22Rv1 (cell line): Measurements from ENCODE around the gene TMEM181.

Experiments
- H3K27ac ChIP-seq: fragments of 450-650 bp; 2 replicates; pipeline ENCODE4 v1.5.1; 2017
- ZFX ChIP-seq: fragments of 450-650 bp; IDR thresholded peaks from 2 replicates; pipeline ENCODE4 v1.6.1; 2017; ENCODE audit warnings: antibody characterized with exemption, borderline replicate concordance
- TF ChIP-seq, protein P1 (sequence below): fragments of 450-650 bp; IDR thresholded peaks from 2 replicates; pipeline ENCODE4 v1.5.1; 2017; ENCODE audit warnings: mild to moderate bottlenecking

The TMEM181 gene

DNA sequence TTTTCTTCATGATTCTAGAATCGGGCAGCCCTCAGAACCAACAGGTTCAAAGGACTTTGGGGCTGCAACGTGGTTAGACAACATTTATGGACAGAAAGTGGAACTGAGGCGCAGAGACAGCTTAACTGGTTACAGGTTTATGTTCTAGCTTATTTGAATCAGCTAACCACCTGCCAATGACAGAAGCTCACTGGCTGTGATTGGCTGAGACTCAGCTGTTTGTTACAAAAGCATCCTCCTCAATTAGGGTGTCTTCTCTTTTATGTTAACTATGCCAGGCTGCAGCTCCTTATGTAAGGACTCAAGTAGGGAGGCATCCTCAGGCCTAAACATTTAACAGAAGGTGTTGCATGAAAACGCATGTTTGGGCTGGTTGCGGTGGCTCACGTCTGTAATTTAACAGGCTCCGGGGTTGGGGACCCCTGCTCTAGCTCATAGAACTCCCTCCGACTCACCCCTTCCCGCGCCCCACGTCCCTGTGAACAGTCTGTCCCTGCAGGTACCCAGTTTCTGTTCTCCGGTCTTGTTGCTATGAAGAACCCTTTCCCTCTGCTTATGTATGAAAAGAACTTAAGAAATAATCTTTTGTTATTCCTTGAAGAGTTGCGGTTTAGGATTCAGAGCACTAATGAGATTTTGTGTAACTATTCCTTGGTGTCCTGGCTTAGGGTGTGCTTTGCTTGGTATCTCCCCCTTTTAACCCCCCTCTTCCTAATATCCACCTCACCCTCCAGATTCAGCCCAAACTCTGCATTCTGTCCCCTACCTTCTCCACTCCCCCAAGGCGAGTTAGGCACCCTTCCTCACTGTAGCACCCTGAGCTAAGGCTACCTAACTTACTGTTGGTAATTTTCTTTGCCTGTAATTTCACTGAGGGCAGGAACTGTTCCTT, 1.2 kb upstream of the TMEM181 start:
- TF ChIP-seq ZFX: no peak
- peak overlapping the region; percentile 61 for H3K27ac ChIP-seq

DNA sequence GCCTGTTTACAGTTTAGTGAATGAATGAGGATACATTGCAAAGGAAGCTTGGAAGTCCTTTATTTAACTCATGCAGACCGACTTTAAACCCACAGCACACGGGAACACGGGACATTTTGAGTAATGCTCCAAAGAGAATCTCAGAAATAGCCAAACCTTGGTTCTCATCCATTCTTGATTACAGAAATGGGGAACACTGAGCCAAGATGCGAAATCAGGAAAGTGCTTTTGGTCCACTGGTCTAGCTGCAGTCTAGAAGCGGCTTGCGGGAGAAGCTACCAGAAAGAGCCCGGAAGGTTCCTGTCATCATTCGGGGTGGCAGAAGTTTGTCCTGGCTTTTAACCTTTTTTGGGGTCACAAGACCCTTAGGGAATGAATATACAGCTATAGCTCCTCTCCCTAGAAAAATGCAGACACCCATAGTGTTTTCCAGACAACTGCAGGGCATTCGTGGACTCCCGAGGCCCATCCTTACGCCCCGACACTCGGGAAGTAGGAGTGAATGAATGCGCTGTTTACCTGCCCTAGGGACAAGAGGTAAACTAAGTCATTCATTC, 475 bp upstream of the TMEM181 start:
- H3K27ac ChIP-seq: peak overlapping the region; percentile 61
- TF ChIP-seq, protein P1, sequence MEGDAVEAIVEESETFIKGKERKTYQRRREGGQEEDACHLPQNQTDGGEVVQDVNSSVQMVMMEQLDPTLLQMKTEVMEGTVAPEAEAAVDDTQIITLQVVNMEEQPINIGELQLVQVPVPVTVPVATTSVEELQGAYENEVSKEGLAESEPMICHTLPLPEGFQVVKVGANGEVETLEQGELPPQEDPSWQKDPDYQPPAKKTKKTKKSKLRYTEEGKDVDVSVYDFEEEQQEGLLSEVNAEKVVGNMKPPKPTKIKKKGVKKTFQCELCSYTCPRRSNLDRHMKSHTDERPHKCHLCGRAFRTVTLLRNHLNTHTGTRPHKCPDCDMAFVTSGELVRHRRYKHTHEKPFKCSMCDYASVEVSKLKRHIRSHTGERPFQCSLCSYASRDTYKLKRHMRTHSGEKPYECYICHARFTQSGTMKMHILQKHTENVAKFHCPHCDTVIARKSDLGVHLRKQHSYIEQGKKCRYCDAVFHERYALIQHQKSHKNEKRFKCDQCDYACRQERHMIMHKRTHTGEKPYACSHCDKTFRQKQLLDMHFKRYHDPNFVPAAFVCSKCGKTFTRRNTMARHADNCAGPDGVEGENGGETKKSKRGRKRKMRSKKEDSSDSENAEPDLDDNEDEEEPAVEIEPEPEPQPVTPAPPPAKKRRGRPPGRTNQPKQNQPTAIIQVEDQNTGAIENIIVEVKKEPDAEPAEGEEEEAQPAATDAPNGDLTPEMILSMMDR: no peak
- TF ChIP-seq ZFX: no peak

DNA sequence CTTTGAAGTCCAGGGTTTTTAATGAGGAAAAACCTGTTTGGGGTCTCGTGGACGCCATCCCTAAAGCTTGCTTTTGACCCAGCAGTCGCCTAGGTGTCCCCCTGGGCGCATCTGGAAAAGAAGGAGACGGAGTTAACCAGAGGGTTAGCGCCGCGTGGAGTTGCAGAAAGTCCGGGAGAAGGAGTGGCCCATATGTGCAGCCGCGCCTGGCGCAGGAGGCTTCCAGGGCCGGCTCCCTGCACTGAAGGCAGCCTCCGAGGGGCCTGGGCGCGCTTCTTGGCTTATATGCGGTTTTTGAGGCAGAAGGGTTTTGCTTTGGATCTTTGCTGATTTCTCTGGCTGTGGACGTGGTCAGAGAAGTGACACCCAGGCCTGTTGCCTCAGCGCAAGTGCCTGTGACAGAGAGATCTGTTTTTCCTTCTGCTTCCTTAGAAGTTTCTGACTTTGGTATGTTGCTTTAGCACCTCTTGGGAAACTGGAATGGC, 987 bp downstream of the TMEM181 start:
- TF ChIP-seq, protein P1: no peak
- TF ChIP-seq ZFX: no peak
- H3K27ac ChIP-seq: peak overlapping the region; percentile 61; the same call in 1 of the 2 replicates

DNA sequence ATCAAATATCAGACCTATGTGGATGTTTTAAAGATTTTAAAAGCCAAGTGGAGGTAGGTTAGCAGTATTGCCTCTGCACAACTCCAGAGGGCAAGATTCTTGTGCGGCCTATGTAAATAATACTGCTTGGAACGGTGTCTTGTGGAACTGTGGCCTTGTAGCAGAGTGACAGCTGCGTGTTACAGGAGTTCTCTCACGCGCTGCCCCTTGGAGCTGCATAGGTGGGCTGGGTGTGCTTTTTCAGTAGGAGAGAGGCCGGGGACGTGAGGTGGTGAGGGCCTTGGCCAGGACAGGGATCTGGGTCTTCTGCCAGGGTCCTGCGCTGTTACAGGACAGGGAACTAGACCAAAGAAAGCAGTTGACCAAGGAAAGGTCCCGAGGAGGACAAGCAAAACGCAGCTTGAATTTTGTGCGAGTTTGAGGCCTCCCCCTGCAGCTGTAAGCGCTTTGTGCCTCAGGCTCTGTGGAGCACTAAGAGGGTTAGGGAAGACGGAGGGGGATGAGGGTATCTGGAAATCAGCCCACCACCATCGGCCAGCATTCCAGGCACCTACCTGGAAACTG, 1.5 kb downstream of the TMEM181 start:
- TF ChIP-seq, protein P1: no peak
- no peak for TF ChIP-seq ZFX

DNA sequence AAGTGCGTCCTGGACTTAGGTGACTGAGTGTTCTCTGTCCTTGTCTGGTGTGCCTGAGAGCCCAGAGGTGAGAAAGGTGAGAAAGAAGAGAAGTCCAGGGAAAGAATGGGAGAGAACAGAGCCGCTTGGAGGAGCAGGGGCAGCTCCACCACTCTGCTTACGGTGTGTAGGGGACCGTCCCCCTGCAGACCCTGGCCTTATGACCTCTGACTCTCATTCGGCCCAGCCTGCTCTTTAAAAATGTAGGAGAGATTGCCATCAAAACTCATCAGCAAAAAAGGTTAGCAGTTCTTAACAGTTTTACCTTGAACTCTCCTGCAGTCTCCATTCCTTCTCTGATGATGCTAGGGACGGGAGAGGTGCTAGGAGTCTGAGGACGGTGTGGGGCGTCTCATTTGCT, 2.0 kb downstream of the TMEM181 start:
- no peak overlapping the region for H3K27ac ChIP-seq
- no peak for TF ChIP-seq ZFX
- TF ChIP-seq, protein P1: no peak

More for the DNA sequence above, 1.5 kb downstream of the TMEM181 start:
- H3K27ac ChIP-seq: no peak overlapping the region

DNA sequence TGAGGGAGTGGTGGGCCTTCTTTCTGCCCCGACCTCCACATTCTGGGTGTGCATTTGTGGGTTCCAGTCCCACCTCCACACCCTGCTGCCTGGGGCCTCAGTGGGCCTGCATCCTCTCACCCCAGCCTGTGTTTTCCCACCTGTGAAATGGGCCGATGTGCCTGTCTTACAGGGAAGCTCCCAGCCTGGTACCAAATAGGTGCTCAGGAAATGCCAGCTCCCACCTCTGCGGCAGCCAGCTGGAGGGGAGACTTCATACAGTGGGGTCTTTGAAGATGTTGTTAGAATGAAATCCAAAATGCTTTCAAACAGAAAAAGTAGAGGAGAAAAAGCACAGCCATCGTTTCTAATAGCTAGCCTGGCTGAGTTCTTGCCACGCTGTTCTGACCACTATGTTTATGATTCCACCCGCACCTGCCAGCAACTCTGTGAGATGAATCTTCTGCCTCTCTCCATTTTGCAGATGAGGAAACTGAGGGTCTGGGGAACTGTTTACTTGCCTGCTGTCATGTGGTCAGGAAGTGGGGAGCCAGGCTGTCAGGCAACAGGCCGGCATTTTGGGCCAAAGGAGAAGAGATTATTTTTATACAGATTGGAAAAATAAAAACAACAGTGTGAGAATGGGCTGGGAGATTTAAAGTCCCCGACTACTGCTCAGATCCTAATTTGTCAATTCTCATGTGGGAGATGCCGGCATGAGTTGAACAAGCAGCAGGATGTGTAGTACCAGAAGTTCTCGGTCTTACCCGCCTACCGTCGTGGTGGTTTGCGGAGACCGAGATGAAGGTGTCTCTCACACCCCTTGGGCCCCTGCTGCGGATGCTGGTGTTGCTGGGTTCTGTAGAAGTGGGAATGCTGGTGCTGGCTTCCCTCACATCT, 4.6 kb downstream of the TMEM181 start:
- TF ChIP-seq, protein P1: no peak
- TF ChIP-seq ZFX: no peak
- no peak overlapping the region for H3K27ac ChIP-seq

DNA sequence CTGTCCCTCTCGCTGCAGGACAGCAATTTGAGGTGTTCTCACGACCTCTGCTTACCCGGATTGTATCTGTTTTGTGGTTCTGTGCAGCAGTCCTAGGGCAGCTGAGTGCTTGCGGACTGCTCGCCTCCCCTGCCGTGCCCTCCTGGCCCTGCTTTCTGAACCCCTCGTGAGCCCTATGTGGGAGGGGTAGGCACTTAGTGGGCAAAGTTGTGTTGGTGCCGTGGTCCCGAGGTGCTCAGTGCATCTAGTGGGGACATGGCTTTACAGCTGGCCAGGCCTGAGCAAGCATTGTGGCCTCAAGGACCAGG, 5.2 kb downstream of the TMEM181 start:
- TF ChIP-seq, protein P1: no peak
- no peak for TF ChIP-seq ZFX
- H3K27ac ChIP-seq: no peak overlapping the region
